Measurements from ENCODE around the gene ATG7.

- TF ChIP-seq CTCF (IDR thresholded peaks at IDR 0.05) (no peak), POLR2A (IDR thresholded peaks at IDR 0.05) (no peak)
Observed at GRCh38 chr3:11541321-11542303, 269.4 kb downstream of the ATG7 start.
